ENCODE data around the gene MARCHF3.

The MARCHF3 gene

GRCh38 chr5:127015716-127016115, 14.6 kb downstream of the MARCHF3 start:
- DNase-seq (ENCODE audit: low spot score) = no peak
- no peak for TF ChIP-seq CTCF (IDR thresholded peaks at IDR 0.05; ENCODE audit: extremely low read depth, missing control alignments)

GRCh38 chr5:127014573-127014972, 15.8 kb downstream of the MARCHF3 start:
- no peak for TF ChIP-seq CTCF (IDR thresholded peaks at IDR 0.05; ENCODE audit: extremely low read depth, missing control alignments)
- DNase-seq (ENCODE audit: low spot score) = no peak

GRCh38 chr5:127013407-127013806, 17.0 kb downstream of the MARCHF3 start:
- DNase-seq (ENCODE audit: low spot score) = no peak
- no peak for TF ChIP-seq CTCF (IDR thresholded peaks at IDR 0.05; ENCODE audit: extremely low read depth, missing control alignments)

- DNase-seq (ENCODE audit: low spot score) = no peak
Measured at GRCh38 chr5:127012916-127013315, 17.4 kb downstream of the MARCHF3 start.

GRCh38 chr5:127011961-127012644, 18.3 kb downstream of the MARCHF3 start:
- DNase-seq (ENCODE audit: low spot score) = peak; percentile 55
- no peak for TF ChIP-seq CTCF (IDR thresholded peaks at IDR 0.05; ENCODE audit: extremely low read depth, missing control alignments)

More at GRCh38 chr5:127012916-127013315, 17.4 kb downstream of the MARCHF3 start:
- TF ChIP-seq CTCF (IDR thresholded peaks at IDR 0.05; ENCODE audit: extremely low read depth, missing control alignments) = no peak

- no peak for TF ChIP-seq CTCF (IDR thresholded peaks at IDR 0.05; ENCODE audit: extremely low read depth, missing control alignments)
- no peak for DNase-seq (ENCODE audit: low spot score)
Measured at GRCh38 chr5:127011153-127011552, 19.2 kb downstream of the MARCHF3 start.

- DNase-seq (ENCODE audit: low spot score) = no peak
- no peak for TF ChIP-seq CTCF (IDR thresholded peaks at IDR 0.05; ENCODE audit: extremely low read depth, missing control alignments)
Measured at GRCh38 chr5:127010362-127010761, 20.0 kb downstream of the MARCHF3 start.

Measured in GM20000 (cell line).